HG02642 (cell line): ENCODE results near the gene MEMO1.
"Not testable (repeated sequence)": the region's sequence is repeated elsewhere in the genome, so short reads cannot be mapped to it uniquely, and the experiment has no call there.

Experiments used
- ATAC-seq: cut with Tn5 transposase; IDR thresholded peaks from one replicate; pipeline ENCODE4 v1.9.1; 2021; ENCODE audit warnings: mild to moderate bottlenecking; ENCODE audit not compliant: unreplicated experiment, poor library complexity

The MEMO1 gene

DNA sequence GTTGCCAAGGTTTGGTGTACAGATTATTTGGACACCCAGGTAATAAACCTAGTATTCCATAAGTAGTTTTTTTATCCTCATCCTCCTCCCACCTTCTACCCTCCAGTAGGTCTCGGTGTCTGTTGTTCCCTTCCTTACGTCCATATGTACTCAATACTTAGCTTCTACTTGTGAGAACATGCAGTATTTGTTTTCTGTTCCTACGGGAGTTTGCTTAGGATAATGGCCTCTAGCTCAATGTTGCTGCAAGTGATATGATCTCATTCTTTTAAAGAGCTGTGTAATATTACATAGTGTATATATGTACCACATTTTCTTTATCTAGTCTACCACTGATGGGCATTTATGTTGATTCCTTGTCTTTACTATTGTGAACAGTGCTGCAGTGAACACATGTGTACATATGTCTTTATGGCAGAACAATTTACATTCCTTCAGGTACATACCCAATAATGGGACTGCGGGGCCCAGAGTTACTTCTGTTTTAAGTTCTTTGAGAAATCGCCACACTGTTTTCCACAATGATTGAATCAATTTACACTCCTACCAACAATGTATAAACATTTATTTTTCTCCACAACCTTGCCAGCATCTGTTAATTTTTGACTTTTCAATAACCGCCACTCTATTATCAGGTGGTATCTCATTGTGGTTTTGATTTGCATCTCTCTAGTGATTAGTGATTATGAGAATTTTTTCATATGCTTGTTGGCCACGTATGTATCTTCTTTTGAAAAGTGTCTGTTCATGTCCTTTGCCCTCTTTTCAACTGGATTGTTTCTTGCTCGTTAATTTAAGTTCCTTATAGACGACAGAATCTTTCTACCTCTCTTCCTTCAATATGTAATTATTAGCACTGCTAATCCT lies 88.0 kb downstream of the MEMO1 start:
- ATAC-seq: no peak

- ATAC-seq: no peak
Observed at GRCh38 chr2:31920962-31921361, 89.8 kb downstream of the MEMO1 start.

DNA sequence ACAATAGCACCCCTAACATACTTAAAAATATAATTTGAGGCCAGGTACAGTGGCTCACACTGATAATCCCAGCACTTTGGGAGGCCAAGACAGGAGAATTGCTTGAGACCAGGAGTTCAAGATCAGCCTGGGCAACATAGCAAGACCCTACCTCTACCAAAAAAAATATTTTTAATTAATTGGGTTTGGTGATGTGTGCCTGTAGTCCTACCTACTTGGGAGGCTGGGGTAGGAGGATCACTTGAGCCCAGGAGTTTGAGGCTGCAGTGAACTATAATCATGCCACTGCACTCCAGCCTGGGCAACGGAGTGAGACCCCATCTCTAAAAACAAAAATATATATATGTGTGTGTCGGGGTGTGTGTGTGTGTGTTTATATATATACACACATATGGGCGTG lies 91.3 kb downstream of the MEMO1 start:
- ATAC-seq: no peak

GRCh38 chr2:31909661-31910060 lies 101.1 kb downstream of the MEMO1 start:
- ATAC-seq: no peak

- ATAC-seq: not testable (repeated sequence)
Observed at GRCh38 chr2:31907491-31907890, 103.3 kb downstream of the MEMO1 start.

DNA sequence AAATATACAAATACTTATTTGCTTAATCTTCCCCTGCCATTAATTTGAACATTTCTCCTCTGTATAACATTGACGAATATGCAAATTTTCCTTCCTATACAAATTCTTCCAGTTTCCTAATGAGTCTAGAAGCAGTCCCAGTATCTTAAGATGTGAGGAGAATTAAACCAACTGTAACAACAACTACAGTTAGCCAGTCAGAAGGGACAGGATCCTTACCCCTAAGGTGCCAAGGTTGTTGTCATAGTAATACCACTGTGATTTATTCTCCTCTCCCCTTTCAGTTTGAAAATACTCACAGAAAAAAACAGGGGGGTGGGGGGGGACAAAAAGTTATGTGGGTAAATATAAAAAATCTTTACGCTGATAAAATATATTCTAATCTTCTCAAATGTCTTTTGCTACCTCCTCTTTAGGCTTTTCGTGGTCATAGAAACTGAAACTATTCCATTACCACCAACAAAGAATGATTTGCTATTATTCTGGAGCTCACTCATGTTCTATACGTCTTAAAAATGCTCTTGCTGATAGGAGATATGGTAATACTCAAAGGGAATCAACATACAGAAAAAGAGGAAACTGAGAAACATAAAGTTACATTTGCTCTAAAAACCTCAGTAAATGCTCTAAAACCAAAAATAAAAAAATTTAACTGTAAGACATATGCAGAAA lies 107.6 kb downstream of the MEMO1 start:
- ATAC-seq: no peak

DNA sequence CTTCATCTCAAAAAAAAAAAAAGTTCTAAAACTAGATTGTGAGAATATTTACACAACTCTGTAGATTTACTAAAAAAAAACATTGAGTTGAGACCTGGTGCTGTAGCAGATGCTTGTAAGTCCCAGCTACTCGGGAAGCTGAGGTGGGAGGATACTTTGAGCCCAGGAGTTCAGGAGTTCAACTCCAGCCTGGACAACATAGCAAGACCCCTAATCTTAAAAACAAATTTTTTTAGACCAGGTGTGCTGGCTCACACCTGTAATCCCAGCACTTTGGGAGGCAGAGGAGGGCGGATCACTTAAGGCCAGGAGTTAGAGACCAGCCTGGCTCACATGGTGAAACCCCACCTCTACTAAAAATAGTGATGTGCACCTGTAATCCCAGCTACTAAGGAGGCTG lies 108.9 kb downstream of the MEMO1 start:
- no peak for ATAC-seq

- ATAC-seq: not testable (repeated sequence)
Observed at GRCh38 chr2:31900156-31900555, 110.7 kb downstream of the MEMO1 start.

- not testable (repeated sequence) for ATAC-seq
Observed at GRCh38 chr2:31898346-31898745, 112.5 kb downstream of the MEMO1 start.

DNA sequence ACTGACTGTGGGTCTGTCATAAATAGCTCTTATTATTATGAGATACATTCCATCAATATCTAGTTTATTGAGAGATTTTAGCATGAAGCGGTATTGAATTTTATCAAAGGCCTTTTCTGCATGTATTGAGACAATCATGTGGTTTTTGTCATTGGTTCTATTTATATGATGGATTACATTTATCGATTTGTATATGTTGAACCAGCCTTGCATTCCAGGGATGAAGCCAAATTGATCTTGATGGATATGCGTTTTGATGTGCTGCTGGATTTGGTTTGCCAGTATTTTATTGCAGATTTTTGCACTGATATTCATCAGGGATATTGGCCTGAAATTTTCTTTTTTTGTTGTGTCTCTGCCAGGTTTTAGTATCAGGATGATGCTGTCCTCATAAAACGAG lies 113.5 kb downstream of the MEMO1 start:
- not testable (repeated sequence) for ATAC-seq

DNA sequence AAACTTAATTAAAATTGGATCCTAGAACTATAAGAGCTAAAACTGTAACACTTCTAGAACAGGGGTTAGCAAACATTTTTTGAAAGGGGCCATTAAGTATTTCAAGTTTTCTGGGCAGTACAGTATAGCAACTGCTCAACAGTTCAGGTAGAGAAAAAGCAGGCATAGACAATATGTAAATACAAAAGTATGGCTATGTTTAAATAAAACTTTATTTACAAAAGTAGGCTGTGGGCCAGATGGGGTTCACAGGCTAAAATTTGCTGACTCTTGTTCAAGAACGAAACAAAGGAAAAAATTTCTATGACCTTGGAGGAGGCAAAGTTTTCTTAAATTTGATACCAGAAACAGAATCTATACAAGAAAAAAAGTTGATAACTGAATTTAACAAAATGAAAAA lies 114.5 kb downstream of the MEMO1 start:
- no peak for ATAC-seq

DNA sequence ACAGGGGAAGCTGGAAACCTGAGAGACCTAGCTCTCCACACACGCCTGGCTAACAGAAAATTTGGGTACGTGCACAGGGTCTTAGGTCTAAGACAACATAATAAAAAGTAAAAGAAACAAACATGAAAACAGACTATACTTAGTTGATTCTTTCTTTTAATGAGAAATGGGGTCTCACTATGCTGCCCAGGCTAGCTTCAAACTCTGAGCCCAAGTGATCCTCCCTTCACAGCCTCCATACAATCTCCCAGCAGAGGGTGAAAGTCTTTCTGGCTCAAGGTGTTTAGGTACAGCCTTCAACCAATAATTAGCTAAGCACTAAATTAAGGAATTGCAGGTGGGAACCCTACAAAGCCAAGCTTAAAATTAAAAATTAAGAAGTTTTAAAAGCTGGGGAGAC lies 116.2 kb downstream of the MEMO1 start:
- ATAC-seq: no peak

DNA sequence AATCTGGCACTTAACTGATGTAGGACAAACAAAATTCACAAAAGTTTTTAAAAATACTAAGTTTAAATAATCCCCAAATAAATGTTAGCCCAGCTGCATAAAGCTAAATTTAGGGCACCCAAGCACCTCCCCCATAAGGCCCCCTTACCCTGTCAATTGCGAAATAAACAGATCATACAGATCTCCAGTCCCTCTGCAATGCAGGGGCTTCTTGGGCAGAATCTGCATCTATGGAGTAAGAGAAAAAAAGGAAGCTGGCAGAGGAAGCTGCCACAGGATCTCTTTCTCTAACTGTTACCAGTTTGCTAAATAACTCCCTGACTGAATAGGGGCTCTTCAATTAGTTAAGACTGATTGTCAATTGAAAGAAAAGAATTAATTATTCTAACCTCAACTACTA lies 117.7 kb downstream of the MEMO1 start:
- ATAC-seq: no peak

- no peak for ATAC-seq
Observed at GRCh38 chr2:31889044-31889443, 121.8 kb downstream of the MEMO1 start.

GRCh38 chr2:31888550-31888949 lies 122.3 kb downstream of the MEMO1 start:
- ATAC-seq: no peak

- ATAC-seq: no peak
Observed at GRCh38 chr2:31886700-31887099, 124.1 kb downstream of the MEMO1 start.

DNA sequence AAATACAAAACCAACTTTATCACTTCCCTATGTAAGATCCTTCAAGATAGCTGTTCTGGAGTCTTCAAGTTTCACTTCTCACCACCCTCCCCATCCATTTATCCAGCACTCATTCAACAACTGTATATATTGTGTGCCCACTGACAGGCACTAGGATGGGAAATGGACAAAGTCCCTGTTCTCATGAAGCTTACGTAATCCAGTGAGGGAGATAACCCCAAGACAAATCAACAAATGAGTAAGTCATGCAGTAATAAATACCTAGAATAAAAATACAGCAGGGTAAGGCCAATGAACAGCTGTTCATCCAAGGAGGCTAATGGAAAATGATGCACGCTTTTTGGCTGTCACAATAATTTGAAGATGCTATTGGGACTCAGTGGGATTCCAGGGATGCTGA lies 133.8 kb downstream of the MEMO1 start:
- no peak for ATAC-seq

DNA sequence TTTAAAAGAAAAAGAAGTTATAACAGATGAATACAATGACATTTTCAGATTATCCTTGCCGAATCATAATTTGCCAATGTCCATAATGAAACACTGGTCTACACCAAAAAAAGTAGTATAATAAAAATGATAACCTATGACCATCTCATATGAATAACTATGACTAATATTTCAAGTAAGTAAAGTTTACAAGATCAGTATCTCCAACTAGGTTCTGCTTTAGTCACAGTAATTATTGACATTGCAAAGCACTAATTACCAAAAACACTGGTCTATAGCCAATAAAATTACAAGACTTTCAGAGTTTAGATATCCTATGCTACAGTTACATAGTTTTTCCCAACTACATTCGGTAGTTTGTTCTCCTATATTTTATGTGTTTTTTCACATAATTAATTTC lies 136.7 kb downstream of the MEMO1 start:
- no peak for ATAC-seq

DNA sequence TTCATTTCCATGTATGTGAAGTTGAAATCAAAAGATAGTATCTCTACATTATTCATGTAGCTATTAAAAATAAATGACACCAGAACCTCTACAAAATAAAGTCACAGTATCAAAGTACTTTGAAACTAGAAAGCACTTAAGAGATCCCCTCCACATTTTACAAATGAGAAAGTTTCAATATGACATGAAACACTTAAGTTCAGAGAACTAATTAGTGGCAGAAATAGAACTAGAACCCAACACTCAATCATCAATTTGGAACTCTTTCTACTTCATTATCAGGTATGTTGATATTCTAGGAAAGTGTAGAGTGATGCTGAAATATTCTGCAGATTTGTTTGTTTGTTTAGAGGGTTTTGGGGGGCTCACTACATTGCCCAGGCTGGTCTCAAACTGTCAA lies 145.6 kb downstream of the MEMO1 start:
- no peak for ATAC-seq

- no peak for ATAC-seq
Observed at GRCh38 chr2:31863867-31864266, 146.9 kb downstream of the MEMO1 start.

DNA sequence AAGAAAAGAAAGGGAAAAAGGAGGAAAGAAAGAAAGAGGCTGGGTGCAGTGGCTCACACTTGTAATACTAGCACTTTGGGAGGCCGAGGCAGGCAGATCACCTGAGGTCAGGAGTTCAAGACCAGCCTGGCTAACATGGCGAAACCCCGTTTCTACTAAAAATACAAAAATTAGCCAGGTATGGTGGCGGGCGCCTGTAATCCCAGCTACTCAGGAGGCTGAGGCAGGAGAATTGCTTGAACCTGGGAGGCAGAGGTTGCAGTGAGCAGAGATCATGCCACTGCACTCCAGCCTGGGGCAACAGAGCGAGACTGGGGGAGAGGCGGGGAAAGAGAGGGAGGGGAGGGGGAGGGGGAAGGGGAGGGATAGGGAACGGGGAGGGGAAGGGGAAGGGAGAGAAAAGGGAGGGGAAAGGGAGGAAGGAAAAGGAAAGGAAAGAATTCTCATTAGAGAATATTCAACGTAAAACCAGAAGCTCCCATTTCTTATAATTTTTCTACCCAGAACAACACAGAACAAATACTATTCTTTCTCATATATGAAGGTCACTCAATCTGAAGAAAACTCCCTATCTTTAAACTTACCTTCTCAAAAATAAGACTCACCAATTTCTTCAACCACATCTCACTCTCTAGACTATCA lies 147.7 kb downstream of the MEMO1 start:
- not testable (repeated sequence) for ATAC-seq
